Astrocyte (in vitro differentiated cells and primary cell): Measurements from ENCODE around the gene PLEKHA7. TPM values are rescaled to one million over a fixed set of nuclear protein-coding genes. Genes with fewer than 3 reads are reported as not detected.

Source experiments
- DNase-seq: peaks from one replicate; pipeline ENCODE4 v3.0.0-alpha.2; 2010; ENCODE audit warnings: low read depth
- FAIRE-seq: peaks from 2 replicates; lab custom pipeline; 2011; peaks lifted over from hg19 to GRCh38; lab: Jason Lieb, UNC
- H2AFZ ChIP-seq: 2 replicates; pipeline ENCODE4 v1.6.0; 2012; ENCODE audit warnings: low read depth, low read length, inconsistent platforms
- H3K27ac ChIP-seq: 2 replicates; pipeline ENCODE4 v1.5.1; 2011; ENCODE audit warnings: low read depth, low read length, inconsistent platforms
- H3K27me3 ChIP-seq: 2 replicates; pipeline ENCODE4 v1.6.0; 2011; ENCODE audit warnings: low read length, inconsistent platforms; ENCODE audit not compliant: insufficient read depth
- H3K36me3 ChIP-seq: 2 replicates; pipeline ENCODE4 v1.5.1; 2011; ENCODE audit warnings: low read length, inconsistent platforms; ENCODE audit not compliant: insufficient read depth
- H3K4me1 ChIP-seq: 2 replicates; pipeline ENCODE4 v1.5.1; 2011; ENCODE audit warnings: low read length, inconsistent platforms; ENCODE audit not compliant: insufficient read depth
- H3K4me2 ChIP-seq: 2 replicates; pipeline ENCODE4 v1.6.0; 2012; ENCODE audit warnings: low read length, inconsistent platforms
- H3K4me3 ChIP-seq: 2 replicates; pipeline ENCODE4 v1.5.1; 2011; ENCODE audit warnings: low read depth, mild to moderate bottlenecking, low read length, inconsistent platforms; ENCODE audit not compliant: insufficient read depth
- H3K79me2 ChIP-seq: 2 replicates; pipeline ENCODE4 v1.6.0; 2012; ENCODE audit warnings: mild to moderate bottlenecking, low read length, inconsistent platforms; ENCODE audit not compliant: insufficient read depth
- H3K9ac ChIP-seq: 2 replicates; pipeline ENCODE4 v1.6.0; 2012; ENCODE audit warnings: mild to moderate bottlenecking, low read length, inconsistent platforms
- H3K9me3 ChIP-seq: 2 replicates; pipeline ENCODE4 v1.5.1; 2012; ENCODE audit warnings: low read depth, mild to moderate bottlenecking, low read length, inconsistent platforms; ENCODE audit not compliant: insufficient read depth
- H4K20me1 ChIP-seq: 2 replicates; pipeline ENCODE4 v1.6.0; 2012; ENCODE audit warnings: low read length, inconsistent platforms; ENCODE audit not compliant: insufficient read depth
- H3K27ac Mint-ChIP-seq: one replicate; pipeline ENCODE4 v1.8.0; 2021; ENCODE audit warnings: mild to moderate bottlenecking, mixed read lengths; ENCODE audit not compliant: unreplicated experiment
- H3K27me3 Mint-ChIP-seq: one replicate; pipeline ENCODE4 v1.8.0; 2021; ENCODE audit warnings: low read depth, mixed read lengths; ENCODE audit not compliant: unreplicated experiment
- H3K36me3 Mint-ChIP-seq: one replicate; pipeline ENCODE4 v1.8.0; 2021; ENCODE audit warnings: low read depth, mixed read lengths; ENCODE audit not compliant: unreplicated experiment
- H3K4me1 Mint-ChIP-seq: one replicate; pipeline ENCODE4 v1.8.0; 2021; ENCODE audit warnings: low read depth, mixed read lengths; ENCODE audit not compliant: unreplicated experiment
- H3K4me3 Mint-ChIP-seq: one replicate; pipeline ENCODE4 v1.8.0; 2021; ENCODE audit warnings: mild to moderate bottlenecking, moderate library complexity, mixed read lengths; ENCODE audit not compliant: unreplicated experiment
- H3K9me3 Mint-ChIP-seq: one replicate; pipeline ENCODE4 v1.8.0; 2021; ENCODE audit warnings: mild to moderate bottlenecking, mixed read lengths; ENCODE audit not compliant: unreplicated experiment
- EZH2 ChIP-seq: IDR thresholded peaks from 2 replicates; pipeline ENCODE4 v1.6.1; 2012; ENCODE audit warnings: mild to moderate bottlenecking, low read length, inconsistent platforms; ENCODE audit not compliant: insufficient read depth
- total RNA-seq: library from RNA; stranded (reverse); gene quantifications from 2 replicates; pipeline ENCODE4 v1.2.1, GENCODE V29; 2021
- TF ChIP-seq, protein P1 (sequence below): IDR thresholded peaks from 2 replicates; pipeline ENCODE4 v1.5.1; 2011; ENCODE audit warnings: low read depth, mild to moderate bottlenecking, inconsistent platforms, low read length, moderate library complexity; ENCODE audit not compliant: insufficient read depth

PLEKHA7 gene
- total RNA-seq, 1 donor from 2014 or later, result 5.7 TPM

DNA sequence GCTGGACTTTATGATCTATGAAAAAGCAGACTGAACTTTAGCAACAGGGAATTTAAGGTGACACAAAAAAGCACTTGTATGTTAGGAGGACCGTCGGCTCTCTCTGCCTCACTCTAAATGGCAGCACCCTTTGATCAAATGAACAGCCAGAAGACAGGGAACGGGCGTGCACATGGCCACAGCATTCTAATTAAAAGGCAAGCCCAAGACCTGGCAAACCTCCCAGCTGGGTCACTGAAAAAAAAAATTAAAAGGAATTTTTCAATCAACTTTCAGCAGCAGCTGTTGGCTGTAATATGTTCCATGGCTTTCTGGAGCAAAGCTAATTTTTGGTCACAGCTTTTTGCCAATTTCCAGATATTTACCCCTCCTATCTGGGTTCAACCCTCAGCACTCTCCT is 159.2 kb downstream of the PLEKHA7 start:
- Histone ChIP-seq H4K20me1 (no peaks in the 10 kb centered on the region), H3K9me3 (no peaks in the 10 kb centered on the region), H3K27ac (no peak overlapping the region), H3K4me2 (no peak overlapping the region), H3K36me3 (no peaks in the 10 kb centered on the region), H2AFZ (no peak overlapping the region), H3K4me1 (no peaks in the 10 kb centered on the region), H3K9ac (no peak overlapping the region), H3K79me2 (no peaks in the 10 kb centered on the region), H3K4me3 (no peak overlapping the region), H3K27me3 (no peaks in the 10 kb centered on the region)
- Mint-ChIP-seq H3K4me3 (no peak overlapping the region), H3K36me3 (peaks cover 7% of the 10 kb centered on the region), H3K9me3 (peaks cover 2% of the 10 kb centered on the region), H3K27me3 (no peaks in the 10 kb centered on the region), H3K4me1 (peaks cover 2% of the 10 kb centered on the region), H3K27ac (no peak overlapping the region)
- FAIRE-seq (no peak), DNase-seq (no peak)
- TF ChIP-seq EZH2, result no peak
- TF ChIP-seq, protein P1, sequence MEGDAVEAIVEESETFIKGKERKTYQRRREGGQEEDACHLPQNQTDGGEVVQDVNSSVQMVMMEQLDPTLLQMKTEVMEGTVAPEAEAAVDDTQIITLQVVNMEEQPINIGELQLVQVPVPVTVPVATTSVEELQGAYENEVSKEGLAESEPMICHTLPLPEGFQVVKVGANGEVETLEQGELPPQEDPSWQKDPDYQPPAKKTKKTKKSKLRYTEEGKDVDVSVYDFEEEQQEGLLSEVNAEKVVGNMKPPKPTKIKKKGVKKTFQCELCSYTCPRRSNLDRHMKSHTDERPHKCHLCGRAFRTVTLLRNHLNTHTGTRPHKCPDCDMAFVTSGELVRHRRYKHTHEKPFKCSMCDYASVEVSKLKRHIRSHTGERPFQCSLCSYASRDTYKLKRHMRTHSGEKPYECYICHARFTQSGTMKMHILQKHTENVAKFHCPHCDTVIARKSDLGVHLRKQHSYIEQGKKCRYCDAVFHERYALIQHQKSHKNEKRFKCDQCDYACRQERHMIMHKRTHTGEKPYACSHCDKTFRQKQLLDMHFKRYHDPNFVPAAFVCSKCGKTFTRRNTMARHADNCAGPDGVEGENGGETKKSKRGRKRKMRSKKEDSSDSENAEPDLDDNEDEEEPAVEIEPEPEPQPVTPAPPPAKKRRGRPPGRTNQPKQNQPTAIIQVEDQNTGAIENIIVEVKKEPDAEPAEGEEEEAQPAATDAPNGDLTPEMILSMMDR, result no peak

DNA sequence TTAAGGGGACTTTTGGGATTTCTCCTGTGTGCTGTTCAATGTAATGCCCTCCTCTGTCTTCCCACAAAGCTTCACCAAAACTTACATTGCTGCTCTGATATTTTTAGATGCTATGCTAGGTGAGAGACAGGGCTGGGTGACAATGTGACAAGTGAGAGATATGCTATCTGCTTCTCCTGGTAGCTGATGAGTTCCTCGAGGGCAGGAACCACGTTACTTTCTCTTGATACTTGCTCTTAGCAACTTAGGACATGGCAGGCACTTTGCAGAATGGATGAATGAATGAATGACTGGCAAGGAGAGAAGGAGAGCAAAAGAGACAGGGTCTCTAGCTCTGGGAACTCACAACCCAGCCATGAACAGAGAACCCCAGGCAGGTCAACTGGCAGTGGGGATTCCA is 160.4 kb downstream of the PLEKHA7 start:
- Histone ChIP-seq H3K4me3 (no peak overlapping the region), H3K9ac (no peak overlapping the region)

DNA sequence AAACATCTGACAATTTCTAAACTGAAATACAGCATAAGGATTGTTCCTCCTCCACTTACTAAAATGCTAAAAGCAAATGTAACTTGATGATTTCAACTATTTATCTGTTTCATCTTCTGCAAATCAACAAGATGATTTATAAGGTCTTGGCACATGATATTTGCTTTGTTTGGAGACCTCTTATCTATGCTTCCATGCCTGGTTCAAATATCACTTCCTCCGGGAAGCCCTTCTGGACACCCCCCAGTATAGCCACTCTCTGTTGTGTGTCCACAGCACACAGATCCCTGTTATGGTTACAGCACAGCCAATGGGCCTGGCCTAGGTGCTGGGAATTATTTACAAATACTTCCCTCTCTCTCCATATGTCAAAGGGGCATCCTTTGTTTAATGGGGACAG is 160.9 kb downstream of the PLEKHA7 start:
- DNase-seq (no peak), FAIRE-seq (no peak)
- H3K4me1 ChIP-seq, result no peaks in the 10 kb centered on the region
- H3K79me2 ChIP-seq, result no peaks in the 10 kb centered on the region
- no peak overlapping the region for H3K4me3 ChIP-seq
- H3K9ac ChIP-seq, result no peak overlapping the region
- peaks cover 13% of the 10 kb centered on the region for H3K36me3 Mint-ChIP-seq
- no peaks in the 10 kb centered on the region for H4K20me1 ChIP-seq
- no peak overlapping the region for H3K4me3 Mint-ChIP-seq
- H3K36me3 ChIP-seq, result no peaks in the 10 kb centered on the region
- peaks cover 2% of the 10 kb centered on the region for H3K9me3 Mint-ChIP-seq
- H3K27ac ChIP-seq, result no peak overlapping the region
- H3K27me3 Mint-ChIP-seq, result no peaks in the 10 kb centered on the region
- H3K4me2 ChIP-seq, result no peak overlapping the region
- H3K27me3 ChIP-seq, result no peaks in the 10 kb centered on the region
- TF ChIP-seq EZH2, result no peak
- TF ChIP-seq, protein P1, result no peak
- H3K9me3 ChIP-seq, result no peaks in the 10 kb centered on the region
- no peaks in the 10 kb centered on the region for H3K4me1 Mint-ChIP-seq
- no peak overlapping the region for H2AFZ ChIP-seq
- H3K27ac Mint-ChIP-seq, result no peak overlapping the region

More for the DNA sequence above, 160.4 kb downstream of the PLEKHA7 start:
- Histone ChIP-seq H3K27ac (no peak overlapping the region), H3K4me2 (no peak overlapping the region), H3K4me1 (no peaks in the 10 kb centered on the region), H4K20me1 (no peaks in the 10 kb centered on the region), H3K79me2 (no peaks in the 10 kb centered on the region), H2AFZ (no peak overlapping the region), H3K36me3 (no peaks in the 10 kb centered on the region), H3K27me3 (no peaks in the 10 kb centered on the region), H3K9me3 (no peaks in the 10 kb centered on the region)
- no peak for DNase-seq
- Mint-ChIP-seq H3K36me3 (peaks cover 13% of the 10 kb centered on the region), H3K4me1 (no peaks in the 10 kb centered on the region), H3K9me3 (peaks cover 2% of the 10 kb centered on the region), H3K27me3 (no peaks in the 10 kb centered on the region), H3K27ac (no peak overlapping the region), H3K4me3 (no peak overlapping the region)
- TF ChIP-seq EZH2, result no peak
- TF ChIP-seq, protein P1, result no peak
- no peak for FAIRE-seq
